GM12801 (cell line): Measurements from ENCODE around the gene MTMR3.

Experiments
- TF ChIP-seq, protein P1 (sequence below): IDR thresholded peaks from one replicate; pipeline ENCODE4 v1.5.1; 2011; ENCODE audit warnings: control low read depth; ENCODE audit not compliant: insufficient read length; ENCODE audit errors: extremely low read depth

Gene MTMR3

DNA sequence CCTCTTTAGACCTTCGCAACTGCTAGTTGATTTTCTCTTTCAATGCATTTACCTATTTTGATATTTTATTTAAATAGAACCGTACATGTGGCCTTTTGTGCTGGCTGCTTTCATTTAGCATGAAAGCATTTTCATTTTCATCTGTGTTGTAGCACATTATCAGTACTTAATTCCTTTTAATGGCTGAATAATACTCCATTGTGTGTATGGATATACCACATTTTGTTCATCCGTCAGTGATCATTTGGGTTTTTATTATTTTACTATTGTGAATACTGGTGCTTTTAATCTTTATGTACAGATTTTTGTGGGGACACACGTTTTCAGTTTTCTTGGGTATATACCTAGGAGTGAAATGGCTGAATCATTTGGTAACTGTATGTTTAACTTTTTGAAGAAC lies 43.1 kb downstream of the MTMR3 start:
- TF ChIP-seq, protein P1, sequence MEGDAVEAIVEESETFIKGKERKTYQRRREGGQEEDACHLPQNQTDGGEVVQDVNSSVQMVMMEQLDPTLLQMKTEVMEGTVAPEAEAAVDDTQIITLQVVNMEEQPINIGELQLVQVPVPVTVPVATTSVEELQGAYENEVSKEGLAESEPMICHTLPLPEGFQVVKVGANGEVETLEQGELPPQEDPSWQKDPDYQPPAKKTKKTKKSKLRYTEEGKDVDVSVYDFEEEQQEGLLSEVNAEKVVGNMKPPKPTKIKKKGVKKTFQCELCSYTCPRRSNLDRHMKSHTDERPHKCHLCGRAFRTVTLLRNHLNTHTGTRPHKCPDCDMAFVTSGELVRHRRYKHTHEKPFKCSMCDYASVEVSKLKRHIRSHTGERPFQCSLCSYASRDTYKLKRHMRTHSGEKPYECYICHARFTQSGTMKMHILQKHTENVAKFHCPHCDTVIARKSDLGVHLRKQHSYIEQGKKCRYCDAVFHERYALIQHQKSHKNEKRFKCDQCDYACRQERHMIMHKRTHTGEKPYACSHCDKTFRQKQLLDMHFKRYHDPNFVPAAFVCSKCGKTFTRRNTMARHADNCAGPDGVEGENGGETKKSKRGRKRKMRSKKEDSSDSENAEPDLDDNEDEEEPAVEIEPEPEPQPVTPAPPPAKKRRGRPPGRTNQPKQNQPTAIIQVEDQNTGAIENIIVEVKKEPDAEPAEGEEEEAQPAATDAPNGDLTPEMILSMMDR: no peak

DNA sequence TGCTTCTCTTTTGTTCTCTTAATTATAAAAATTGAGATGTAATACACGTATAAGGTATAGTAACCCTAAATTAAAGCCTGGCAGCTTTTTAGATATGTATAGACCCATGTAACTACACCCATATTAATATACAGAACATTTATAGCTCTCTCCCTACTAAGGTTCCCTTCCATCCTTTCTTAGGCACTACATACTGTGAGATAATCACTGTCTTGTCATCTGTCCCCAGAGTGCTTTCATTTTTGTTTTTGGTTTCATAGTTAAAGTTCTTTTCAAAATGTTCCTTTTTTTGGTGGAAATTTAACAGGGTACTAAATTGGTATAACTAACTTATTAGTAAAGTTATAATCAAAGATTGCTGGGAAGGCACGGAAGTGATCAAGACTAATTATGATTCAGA lies 49.2 kb downstream of the MTMR3 start:
- TF ChIP-seq, protein P1: no peak

DNA sequence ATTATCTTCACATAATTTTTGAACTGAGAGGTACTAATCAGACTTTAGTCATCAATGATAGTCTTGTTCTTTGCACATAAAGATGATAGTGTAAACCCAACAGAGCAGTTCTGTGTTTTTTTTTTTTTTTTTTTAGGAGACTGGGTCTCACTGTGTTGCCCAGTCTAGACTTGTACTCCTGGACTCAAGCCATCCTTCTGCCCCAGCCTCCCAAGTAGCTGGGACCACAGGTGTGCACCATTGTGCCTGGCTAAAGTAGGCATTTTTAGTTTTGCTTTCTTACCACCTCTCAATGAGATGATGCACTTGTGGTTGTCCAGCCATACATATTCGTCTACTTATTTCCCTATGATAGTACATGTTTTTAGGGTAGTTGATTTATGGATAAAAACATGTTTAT lies 50.6 kb downstream of the MTMR3 start:
- TF ChIP-seq, protein P1: no peak

DNA sequence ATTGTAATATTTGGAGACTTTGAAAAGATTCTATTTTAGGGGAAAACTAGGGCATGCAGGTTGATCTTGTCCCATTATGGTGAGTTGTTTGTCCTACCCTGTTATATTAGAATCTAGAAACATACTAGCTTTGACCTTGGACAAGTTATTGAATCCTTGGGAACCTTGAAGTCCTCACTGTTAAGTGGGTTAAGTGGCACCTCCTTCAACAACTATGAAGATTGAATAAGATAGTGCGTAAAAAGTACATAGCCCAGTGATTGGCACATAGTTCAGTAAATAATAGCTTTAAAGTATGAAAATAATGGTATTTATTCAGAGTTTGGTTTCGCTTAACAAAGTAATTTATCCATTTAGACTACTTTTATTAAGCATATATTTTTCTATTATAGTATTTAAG lies 51.6 kb downstream of the MTMR3 start:
- TF ChIP-seq, protein P1: no peak

DNA sequence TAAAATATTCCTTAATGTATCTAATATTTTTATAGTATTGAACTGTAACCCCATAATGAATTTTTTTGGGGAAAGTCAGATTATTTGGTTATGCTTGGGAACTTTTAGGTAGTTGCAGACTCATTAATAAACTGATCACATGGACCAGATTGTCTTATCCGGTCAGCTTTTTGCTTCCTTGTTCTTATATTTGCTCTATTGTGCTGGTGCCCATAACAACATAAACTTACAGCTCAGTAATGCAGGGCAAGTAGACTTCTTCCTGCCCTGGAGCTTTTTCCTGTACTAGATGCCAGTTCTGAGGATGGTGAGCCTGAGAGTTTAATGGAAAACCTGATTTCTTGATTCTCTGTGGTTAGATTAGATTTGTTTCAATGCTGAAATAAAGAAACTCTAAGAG lies 53.2 kb downstream of the MTMR3 start:
- TF ChIP-seq, protein P1: no peak

DNA sequence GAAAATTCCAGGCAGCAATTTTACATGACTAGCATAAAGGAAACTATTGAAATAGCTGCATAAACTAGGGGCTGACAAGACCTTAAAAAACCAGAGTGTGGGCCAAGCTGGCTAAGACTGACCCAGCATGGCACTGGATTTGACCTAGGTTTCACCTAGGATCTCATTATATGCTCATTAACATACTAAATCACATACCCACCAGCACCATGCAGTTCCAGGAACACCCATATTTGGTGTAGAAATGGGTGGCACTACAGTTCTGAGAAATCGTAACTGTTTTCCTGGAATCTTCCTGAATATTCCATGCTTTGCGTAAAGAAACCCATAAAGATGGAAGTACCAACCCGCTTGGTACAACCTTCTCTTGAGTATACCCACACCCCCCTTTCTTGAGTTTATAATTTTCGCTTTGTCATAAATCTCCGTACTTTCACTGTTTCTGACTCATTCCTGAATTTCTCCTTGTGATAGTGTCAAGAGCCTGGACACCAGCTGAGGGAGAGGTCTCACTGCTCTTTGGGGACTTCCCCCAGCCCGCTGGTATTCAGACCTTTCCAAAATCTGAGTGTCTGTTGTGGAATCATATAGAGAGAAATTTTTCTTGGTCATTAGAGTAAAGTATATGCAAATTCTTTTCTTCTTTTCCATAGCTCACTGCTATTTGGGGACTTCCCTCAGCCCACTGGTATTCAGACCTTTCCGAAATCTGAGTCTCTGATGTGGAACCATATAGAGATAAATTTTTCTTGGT lies 55.1 kb downstream of the MTMR3 start:
- TF ChIP-seq, protein P1: no peak

DNA sequence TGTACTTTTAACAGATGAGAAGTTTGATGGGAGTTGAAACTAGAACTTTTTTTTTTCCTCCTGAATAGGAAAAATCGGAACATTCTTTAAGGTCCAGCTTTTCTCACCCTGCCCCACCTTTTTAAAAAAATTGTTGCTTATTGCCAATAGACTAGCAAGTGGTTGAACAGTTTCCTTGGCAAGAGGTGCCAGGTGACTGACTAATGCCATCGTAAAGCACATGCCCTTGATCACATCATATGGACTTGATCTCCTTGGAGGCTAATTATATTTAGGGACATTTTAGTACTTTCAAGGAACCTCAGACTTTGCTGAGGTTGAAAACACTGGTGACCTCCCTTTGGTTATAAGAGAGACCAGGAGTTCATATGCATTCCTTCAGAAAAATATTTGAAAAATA lies 57.6 kb downstream of the MTMR3 start:
- TF ChIP-seq, protein P1: no peak
